ENCODE results near the gene LPO. TPM values are rescaled to one million over a fixed set of nuclear protein-coding genes. Genes with fewer than 3 reads are reported as not detected.
A peak's percentile ranks its signal among the peaks of the same experiment; 100 is the strongest.

The LPO gene
- total and polyA plus RNA-seq, 4 donors = 0.17 to 0.83 (median 0.50) TPM

DNA sequence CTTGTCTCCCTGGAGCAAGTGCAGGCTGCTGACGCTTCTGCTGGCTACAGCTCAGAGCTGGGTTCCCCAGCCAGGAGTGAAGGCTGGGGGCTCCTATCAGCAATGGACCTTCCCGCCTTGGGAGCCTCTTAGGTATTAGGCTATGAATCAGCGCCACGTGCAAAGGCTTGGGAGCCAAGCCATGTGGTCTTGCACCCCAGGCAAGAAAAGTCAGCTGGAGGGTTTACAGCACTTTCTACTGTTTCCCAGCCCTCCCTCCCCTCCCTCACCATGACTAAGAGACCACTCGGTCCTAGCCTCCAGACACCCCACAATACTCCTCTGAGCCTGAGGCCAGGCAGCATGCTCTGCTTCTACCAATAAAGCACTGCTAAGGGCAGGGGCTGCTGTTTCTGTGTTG is 33.6 kb upstream of the LPO start:
- Histone ChIP-seq H3K36me3 (ENCODE audit: control insufficient read depth, insufficient read depth, low read length) (peaks cover 35% of the 10 kb centered on the region), H3K4me1 (ENCODE audit: control insufficient read depth, insufficient read depth, low read length) (peaks cover 2% of the 10 kb centered on the region), H3K27me3 (ENCODE audit: control insufficient read depth, insufficient read depth, low read length) (no peaks in the 10 kb centered on the region), H3K4me3 (ENCODE audit: low read depth, low read length) (no peak overlapping the region), H3K27ac (ENCODE audit: low read depth, low read length) (no peak overlapping the region), H3K9me3 (ENCODE audit: control insufficient read depth, insufficient read depth, low read length) (no peaks in the 10 kb centered on the region)
- WGBS (ENCODE audit: insufficient coverage) = 85% methylated on average over 4 of the region's 5 CpGs
- no peak for DNase-seq (ENCODE audit: low read depth in 4 of 6, low spot score in 6 of 6)

- no peak for DNase-seq (ENCODE audit: low read depth in 4 of 6, low spot score in 6 of 6)
- H3K4me1 ChIP-seq (ENCODE audit: control insufficient read depth, insufficient read depth, low read length) = no peaks in the 10 kb centered on the region
- no peaks in the 10 kb centered on the region for H3K9me3 ChIP-seq (ENCODE audit: control insufficient read depth, insufficient read depth, low read length)
- H3K36me3 ChIP-seq (ENCODE audit: control insufficient read depth, insufficient read depth, low read length) = peaks cover 47% of the 10 kb centered on the region
- H3K27ac ChIP-seq (ENCODE audit: low read depth, low read length) = no peak overlapping the region
- no peak overlapping the region for H3K4me3 ChIP-seq (ENCODE audit: low read depth, low read length)
- WGBS (ENCODE audit: insufficient coverage) = 93% methylated on average over 5 of the region's 11 CpGs
- H3K27me3 ChIP-seq (ENCODE audit: control insufficient read depth, insufficient read depth, low read length) = no peaks in the 10 kb centered on the region
Measured at GRCh38 chr17:58205936-58206335, 32.4 kb upstream of the LPO start.

DNA sequence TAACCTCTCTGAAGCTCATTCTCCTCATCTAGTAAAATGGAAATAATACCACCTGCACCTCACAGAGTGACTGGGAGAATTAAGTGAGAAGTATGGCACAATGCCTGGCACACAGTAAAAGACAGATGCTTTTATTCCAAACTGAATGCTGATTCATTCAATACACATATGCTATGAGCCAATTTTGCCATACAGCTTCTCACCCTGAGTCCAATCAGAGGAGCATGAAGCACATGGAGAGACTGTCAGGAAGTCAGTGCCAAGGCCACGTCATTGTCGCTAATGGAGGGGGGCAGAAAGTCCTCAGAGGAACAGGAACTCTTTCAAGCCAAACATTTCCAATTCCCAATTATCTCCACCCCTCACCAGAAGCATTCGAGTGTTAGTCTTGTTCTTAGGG is 30.9 kb upstream of the LPO start:
- Histone ChIP-seq H3K27me3 (ENCODE audit: control insufficient read depth, insufficient read depth, low read length) (no peaks in the 10 kb centered on the region), H3K36me3 (ENCODE audit: control insufficient read depth, insufficient read depth, low read length) (peaks cover 55% of the 10 kb centered on the region), H3K27ac (ENCODE audit: low read depth, low read length) (no peak overlapping the region), H3K9me3 (ENCODE audit: control insufficient read depth, insufficient read depth, low read length) (no peaks in the 10 kb centered on the region), H3K4me3 (ENCODE audit: low read depth, low read length) (no peak overlapping the region), H3K4me1 (ENCODE audit: control insufficient read depth, insufficient read depth, low read length) (no peaks in the 10 kb centered on the region)
- 89% methylated on average over 1 of the region's 3 CpGs for WGBS (ENCODE audit: insufficient coverage)
- no peak for DNase-seq (ENCODE audit: low read depth in 4 of 6, low spot score in 6 of 6)

DNA sequence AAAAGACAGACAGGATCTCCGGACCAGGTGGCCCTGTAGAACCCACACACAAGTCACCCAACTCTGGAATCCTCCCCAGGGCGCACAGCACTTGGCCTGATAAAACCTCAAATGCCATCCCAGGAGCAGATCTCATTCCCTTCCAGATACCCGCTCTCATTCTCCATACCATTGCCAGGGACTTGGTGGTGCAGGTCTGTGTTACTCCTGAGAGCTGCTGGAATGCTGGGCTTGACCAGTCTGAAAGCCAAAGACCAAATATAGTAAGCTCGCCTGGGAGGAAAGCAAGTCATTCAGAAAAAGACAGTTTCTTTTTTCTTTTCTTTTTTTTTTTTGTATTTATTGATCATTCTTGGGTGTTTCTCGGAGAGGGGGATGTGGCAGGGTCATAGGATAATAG is 30.0 kb upstream of the LPO start:
- Histone ChIP-seq H3K36me3 (ENCODE audit: control insufficient read depth, insufficient read depth, low read length) (peaks cover 60% of the 10 kb centered on the region), H3K27ac (ENCODE audit: low read depth, low read length) (no peak overlapping the region), H3K4me3 (ENCODE audit: low read depth, low read length) (no peak overlapping the region), H3K27me3 (ENCODE audit: control insufficient read depth, insufficient read depth, low read length) (no peaks in the 10 kb centered on the region), H3K9me3 (ENCODE audit: control insufficient read depth, insufficient read depth, low read length) (no peaks in the 10 kb centered on the region), H3K4me1 (ENCODE audit: control insufficient read depth, insufficient read depth, low read length) (no peaks in the 10 kb centered on the region)
- 100% methylated on average over 2 of the region's 5 CpGs for WGBS (ENCODE audit: insufficient coverage)
- no peak for DNase-seq (ENCODE audit: low read depth in 4 of 6, low spot score in 6 of 6)

- DNase-seq (ENCODE audit: low read depth in 4 of 6, low spot score in 6 of 6) = no peak
- Histone ChIP-seq H3K27me3 (ENCODE audit: control insufficient read depth, insufficient read depth, low read length) (no peaks in the 10 kb centered on the region), H3K9me3 (ENCODE audit: control insufficient read depth, insufficient read depth, low read length) (no peaks in the 10 kb centered on the region), H3K4me3 (ENCODE audit: low read depth, low read length) (no peak overlapping the region), H3K27ac (ENCODE audit: low read depth, low read length) (no peak overlapping the region), H3K4me1 (ENCODE audit: control insufficient read depth, insufficient read depth, low read length) (no peaks in the 10 kb centered on the region), H3K36me3 (ENCODE audit: control insufficient read depth, insufficient read depth, low read length) (peaks cover 60% of the 10 kb centered on the region)
- WGBS (ENCODE audit: insufficient coverage) = no CpG with 5 or more reads among the region's 5 CpGs
Measured at GRCh38 chr17:58210922-58211321, 27.5 kb upstream of the LPO start.

- Histone ChIP-seq H3K4me1 (ENCODE audit: control insufficient read depth, insufficient read depth, low read length) (peaks cover 9% of the 10 kb centered on the region), H3K27me3 (ENCODE audit: control insufficient read depth, insufficient read depth, low read length) (no peaks in the 10 kb centered on the region), H3K27ac (ENCODE audit: low read depth, low read length) (no peak overlapping the region), H3K9me3 (ENCODE audit: control insufficient read depth, insufficient read depth, low read length) (no peaks in the 10 kb centered on the region), H3K36me3 (ENCODE audit: control insufficient read depth, insufficient read depth, low read length) (peaks cover 31% of the 10 kb centered on the region), H3K4me3 (ENCODE audit: low read depth, low read length) (no peak overlapping the region)
- DNase-seq (ENCODE audit: low read depth in 4 of 6, low spot score in 6 of 6) = peak in 1 of 6 donors; percentile 5
Measured at GRCh38 chr17:58215685-58216084, 22.7 kb upstream of the LPO start.

DNA sequence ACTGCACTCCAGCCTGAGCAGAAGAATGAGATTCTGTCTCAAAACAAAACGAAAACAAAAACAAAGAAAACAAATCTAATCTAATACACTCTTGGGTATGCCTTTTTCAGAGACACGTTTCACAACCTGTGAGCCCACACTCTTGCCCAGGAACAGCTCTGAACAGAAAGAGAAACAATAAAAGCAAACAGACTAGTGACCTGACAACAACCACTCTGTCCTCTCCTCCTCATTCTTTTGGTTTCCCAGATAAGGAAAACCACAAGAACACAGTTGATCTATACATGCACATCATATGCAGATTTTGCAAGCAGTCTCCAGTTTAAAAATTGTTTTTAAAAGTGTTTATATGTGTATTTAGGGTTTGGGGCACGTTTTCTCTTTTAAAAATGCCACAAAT is 20.6 kb upstream of the LPO start:
- Histone ChIP-seq H3K27ac (ENCODE audit: low read depth, low read length) (no peak overlapping the region), H3K4me3 (ENCODE audit: low read depth, low read length) (no peak overlapping the region), H3K36me3 (ENCODE audit: control insufficient read depth, insufficient read depth, low read length) (peaks cover 17% of the 10 kb centered on the region), H3K27me3 (ENCODE audit: control insufficient read depth, insufficient read depth, low read length) (no peaks in the 10 kb centered on the region), H3K4me1 (ENCODE audit: control insufficient read depth, insufficient read depth, low read length) (peaks cover 9% of the 10 kb centered on the region), H3K9me3 (ENCODE audit: control insufficient read depth, insufficient read depth, low read length) (no peaks in the 10 kb centered on the region)
- no peak for DNase-seq (ENCODE audit: low read depth in 4 of 6, low spot score in 6 of 6)
- WGBS (ENCODE audit: insufficient coverage) = 100% methylated on average over 3 of the region's 3 CpGs

DNA sequence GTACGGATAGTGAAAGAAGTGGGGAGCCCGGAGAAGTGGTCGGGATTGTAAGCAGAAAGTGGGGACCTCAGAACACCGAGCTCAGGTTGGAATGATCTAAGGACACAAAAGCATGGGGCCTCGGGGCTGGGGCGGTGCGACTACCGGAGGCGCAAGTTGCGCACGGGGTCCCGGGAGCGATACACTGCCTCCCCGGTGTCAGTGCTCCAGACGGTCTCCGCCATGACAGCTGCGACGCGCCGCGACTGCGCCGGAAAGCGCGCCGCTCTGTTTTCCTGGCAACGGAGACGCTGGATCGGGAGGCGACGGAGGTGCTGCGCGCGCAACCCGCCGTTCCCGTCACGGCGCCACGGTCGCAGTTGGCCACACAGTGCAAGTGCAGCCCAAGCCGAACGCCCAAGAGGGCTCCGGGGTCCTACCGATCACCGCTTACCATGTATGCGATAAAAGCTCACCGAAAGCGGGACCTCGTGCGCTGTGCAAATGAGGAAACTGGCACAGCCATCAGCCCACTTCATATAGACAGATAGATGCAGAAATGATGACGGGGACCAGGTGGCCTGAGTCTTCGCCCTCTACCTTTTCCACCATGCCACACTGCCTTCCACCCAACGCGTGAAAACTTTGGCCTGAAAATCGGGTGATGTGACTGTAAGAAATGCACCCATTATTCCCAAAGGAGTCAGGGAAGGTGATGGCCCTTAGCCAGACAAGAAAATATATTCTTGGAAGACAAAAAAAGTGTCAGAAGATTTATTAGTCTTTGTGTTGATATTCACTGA is 19.2 kb upstream of the LPO start, which contains the start of gene MKS1:
Gene MKS1, minus strand, starts transcription at position 249 of the 782 bp plus-strand sequence. Its CDS starts 25 bp downstream, at position 224.
- Histone ChIP-seq H3K27ac (ENCODE audit: low read depth, low read length) (peak within 1 kb of the TSS; percentile 63), H3K9me3 (ENCODE audit: control insufficient read depth, insufficient read depth, low read length) (no peaks in the 10 kb centered on the region), H3K36me3 (ENCODE audit: control insufficient read depth, insufficient read depth, low read length) (peaks cover 11% of the 10 kb centered on the region), H3K27me3 (ENCODE audit: control insufficient read depth, insufficient read depth, low read length) (no peaks in the 10 kb centered on the region), H3K4me1 (ENCODE audit: control insufficient read depth, insufficient read depth, low read length) (peaks cover 9% of the 10 kb centered on the region), H3K4me3 (ENCODE audit: low read depth, low read length) (peak within 1 kb of the TSS; percentile 90)
- DNase-seq (ENCODE audit: low read depth in 4 of 6, low spot score in 6 of 6) = peak; percentile 86 to 98 (median 90)
- under 1% methylated on average over 45 of the region's 56 CpGs for WGBS (ENCODE audit: insufficient coverage)

DNA sequence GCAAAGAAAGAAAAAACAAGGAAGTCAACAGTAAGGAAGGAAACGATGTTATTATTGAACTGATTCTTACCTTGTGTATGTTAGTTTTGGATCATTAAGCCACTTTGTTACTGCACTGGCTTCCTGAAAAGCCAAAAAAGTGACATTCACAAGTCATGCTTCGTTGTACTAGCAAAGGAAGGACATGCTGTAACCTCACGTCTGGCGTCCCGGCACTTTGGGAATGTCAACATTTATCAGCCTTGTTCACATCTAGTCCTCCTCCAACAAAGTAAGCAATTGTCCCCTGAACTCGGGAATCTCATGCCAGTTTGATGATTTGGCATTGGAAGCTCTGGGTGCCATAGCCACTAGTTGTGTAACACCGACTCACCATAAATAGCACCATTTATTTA is 18.6 kb upstream of the LPO start:
- Histone ChIP-seq H3K4me1 (ENCODE audit: control insufficient read depth, insufficient read depth, low read length) (peaks cover 9% of the 10 kb centered on the region), H3K4me3 (ENCODE audit: low read depth, low read length) (peak overlapping the region; percentile 90), H3K27me3 (ENCODE audit: control insufficient read depth, insufficient read depth, low read length) (peaks cover 2% of the 10 kb centered on the region), H3K36me3 (ENCODE audit: control insufficient read depth, insufficient read depth, low read length) (peaks cover 6% of the 10 kb centered on the region), H3K9me3 (ENCODE audit: control insufficient read depth, insufficient read depth, low read length) (no peaks in the 10 kb centered on the region), H3K27ac (ENCODE audit: low read depth, low read length) (peak overlapping the region; percentile 63)
- DNase-seq (ENCODE audit: low read depth in 4 of 6, low spot score in 6 of 6) = peak in 2 of 6 donors; percentile 4 to 14
- WGBS (ENCODE audit: insufficient coverage) = 28% methylated on average over 7 of the region's 7 CpGs

DNA sequence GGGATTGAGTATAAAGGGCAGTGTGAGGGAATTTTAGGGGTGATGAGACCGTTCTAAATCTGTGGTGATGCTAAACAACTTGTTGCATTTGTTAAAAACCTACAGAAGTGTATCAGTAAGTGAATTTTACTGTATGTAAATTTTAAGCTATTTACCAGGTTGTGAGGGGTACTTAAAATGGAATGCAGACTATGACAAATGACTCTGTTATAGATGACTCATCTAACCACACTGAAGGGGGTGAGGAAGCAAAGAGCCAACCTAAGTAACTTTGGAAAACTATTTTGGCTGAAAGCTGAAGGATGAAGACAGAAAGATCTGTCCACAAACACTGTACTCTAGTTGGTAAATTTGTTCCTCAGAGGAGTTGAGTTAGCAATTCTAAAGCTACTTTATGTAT is 14.1 kb upstream of the LPO start:
- H3K36me3 ChIP-seq (ENCODE audit: control insufficient read depth, insufficient read depth, low read length) = no peaks in the 10 kb centered on the region
- H3K27me3 ChIP-seq (ENCODE audit: control insufficient read depth, insufficient read depth, low read length) = peaks cover 2% of the 10 kb centered on the region
- H3K4me1 ChIP-seq (ENCODE audit: control insufficient read depth, insufficient read depth, low read length) = peaks cover 2% of the 10 kb centered on the region
- DNase-seq (ENCODE audit: low read depth in 4 of 6, low spot score in 6 of 6) = no peak
- WGBS (ENCODE audit: insufficient coverage) = 33% methylated on average over 1 of the region's 1 CpG
- no peak overlapping the region for H3K4me3 ChIP-seq (ENCODE audit: low read depth, low read length)
- no peaks in the 10 kb centered on the region for H3K9me3 ChIP-seq (ENCODE audit: control insufficient read depth, insufficient read depth, low read length)
- no peak overlapping the region for H3K27ac ChIP-seq (ENCODE audit: low read depth, low read length)
